HG03039 (cell line): ENCODE data around the gene NUDC.
A peak's percentile ranks its signal among the peaks of the same experiment; 100 is the strongest.
"Not testable (repeated sequence)": the region's sequence is repeated elsewhere in the genome, so short reads cannot be mapped to it uniquely, and the experiment has no call there.

ENCODE experiments used
- ATAC-seq: cut with Tn5 transposase; IDR thresholded peaks from one replicate; pipeline ENCODE4 v1.9.1; 2021; ENCODE audit warnings: mild to moderate bottlenecking, moderate library complexity; ENCODE audit not compliant: unreplicated experiment

The NUDC gene

GRCh38 chr1:26981146-26981846 lies 59.8 kb downstream of the NUDC start:
- ATAC-seq: no peak

DNA sequence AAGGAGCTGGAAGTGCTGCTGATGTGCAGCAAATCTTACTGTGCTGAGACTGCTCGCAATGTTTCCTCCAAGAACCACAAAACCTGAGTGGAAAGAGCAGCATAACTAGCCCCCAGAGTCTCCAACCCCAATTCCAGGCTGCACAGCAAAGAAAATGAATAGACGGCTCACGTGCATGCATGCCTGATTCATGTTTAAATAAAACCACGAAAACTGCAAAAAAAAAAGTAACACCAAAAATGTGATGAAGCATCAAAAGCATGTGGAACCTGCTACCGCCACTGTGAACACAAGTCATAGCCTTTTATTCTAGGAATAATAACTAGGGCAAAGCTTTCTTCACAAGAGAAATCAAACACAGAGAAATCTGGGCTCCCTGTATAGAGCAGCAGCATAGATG lies 62.3 kb downstream of the NUDC start:
- ATAC-seq: no peak

DNA sequence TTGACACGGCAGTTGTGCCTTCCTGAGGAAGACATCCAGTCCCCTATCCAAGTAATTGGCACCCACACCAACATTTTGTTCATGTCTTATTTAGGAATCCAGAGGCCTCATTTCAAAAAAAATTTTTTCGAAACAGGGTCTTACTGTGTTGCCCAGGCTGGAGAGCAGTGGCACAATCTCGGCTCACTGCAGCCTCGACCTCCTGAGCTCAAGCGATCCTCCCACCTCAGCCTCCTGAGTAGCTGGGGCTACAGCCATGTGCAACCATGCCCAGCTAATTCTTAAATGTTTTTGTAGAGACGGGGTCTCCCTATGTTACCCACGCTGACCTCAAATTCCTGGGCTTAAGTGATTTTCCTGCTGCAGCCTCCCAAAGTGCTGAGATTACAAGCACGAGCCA lies 62.7 kb downstream of the NUDC start:
- ATAC-seq: no peak

DNA sequence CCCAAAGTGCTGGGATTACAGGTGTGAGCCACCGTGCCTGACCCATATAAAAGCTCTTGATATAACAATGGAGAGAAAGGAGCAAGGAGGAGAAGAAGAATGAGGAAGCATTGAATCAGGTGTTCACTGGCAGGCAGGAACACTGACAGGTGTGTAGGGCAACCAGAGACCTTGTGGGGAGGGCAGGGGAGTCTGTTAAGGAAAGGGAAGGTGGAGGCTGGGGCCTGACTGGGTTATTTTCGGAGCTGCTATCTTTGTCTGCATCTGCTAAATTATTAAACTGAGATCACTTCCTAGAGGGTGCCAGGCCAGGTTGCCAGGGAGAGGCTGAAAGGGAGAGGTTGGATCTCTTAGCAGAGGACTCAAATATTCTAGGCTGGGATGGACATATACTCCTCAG lies 65.1 kb downstream of the NUDC start:
- ATAC-seq: no peak

- not testable (repeated sequence) for ATAC-seq
Observed at GRCh38 chr1:26989403-26990109, 68.0 kb downstream of the NUDC start.

DNA sequence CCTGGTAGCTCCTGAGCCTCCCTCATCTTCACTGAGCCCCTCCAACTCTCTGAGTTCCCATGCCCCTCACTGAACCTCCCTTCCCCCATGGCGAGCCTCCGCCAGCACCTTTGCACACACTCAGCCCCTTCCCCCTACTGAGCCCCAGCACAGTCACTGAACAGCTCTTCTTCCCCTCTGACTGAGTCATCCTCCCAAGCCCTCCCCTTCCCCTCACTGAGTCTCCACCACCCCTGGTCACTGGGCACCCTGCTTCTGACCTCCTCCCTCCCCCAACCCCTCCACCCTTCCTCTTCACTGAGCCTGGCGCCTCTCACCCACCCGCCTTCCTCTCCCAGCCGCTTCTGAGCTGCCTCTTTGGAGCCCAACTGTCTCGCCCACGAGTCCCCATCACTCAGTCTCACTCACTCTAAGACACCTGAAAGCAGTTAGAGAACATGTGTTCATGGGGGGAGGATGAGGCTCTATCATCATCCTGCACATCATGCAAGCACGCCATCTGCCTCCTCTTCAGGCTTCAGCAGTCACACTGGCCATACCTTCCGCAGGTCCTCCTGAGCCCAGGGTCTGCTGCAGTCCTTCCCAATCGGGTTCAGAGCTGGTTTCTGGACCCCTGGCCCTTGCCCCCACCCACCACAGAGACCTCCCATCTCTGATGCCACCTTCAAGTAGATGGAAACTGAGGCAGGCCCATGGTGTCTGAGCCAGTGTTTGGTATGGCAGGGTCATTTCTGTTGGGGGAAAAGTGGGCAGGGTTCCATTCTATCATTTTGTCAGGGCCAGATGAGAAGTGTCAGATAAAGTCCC lies 70.0 kb downstream of the NUDC start:
- ATAC-seq: no peak

DNA sequence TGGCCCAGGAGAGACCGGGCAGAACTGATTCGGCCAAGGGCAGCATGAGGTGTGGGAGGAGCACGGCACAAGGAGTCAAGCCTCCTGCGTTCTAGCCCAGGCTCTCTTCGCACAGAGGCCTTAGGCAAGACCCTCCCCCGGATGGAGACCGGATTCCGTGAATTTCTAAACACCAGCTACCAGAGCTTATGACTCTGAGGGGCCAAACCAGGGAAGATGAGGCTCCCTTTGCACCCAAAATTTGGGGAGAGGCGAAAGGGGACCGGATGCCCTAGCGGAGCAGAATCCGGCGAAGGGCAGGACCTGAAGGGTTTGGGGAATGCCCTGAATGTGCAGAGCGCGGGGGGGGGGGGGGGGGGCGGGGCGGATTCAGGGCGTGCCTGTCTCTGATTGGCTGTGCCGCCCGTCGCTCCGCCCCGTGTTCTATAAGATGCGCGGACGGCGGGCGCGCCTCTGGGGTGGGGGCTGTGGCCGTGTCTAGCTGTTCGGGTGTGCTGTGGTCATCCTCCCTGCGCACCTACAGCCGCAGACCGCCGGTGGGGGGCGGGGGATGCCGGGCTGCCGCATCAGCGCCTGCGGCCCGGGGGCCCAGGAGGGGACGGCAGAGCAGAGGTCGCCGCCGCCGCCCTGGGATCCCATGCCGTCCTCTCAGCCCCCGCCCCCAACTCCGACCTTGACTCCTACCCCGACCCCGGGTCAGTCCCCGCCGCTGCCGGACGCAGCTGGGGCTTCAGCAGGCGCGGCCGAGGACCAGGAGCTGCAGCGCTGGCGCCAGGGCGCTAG lies 71.9 kb downstream of the NUDC start, which contains the start of gene TRNP1:
TRNP1 (plus strand) TSS at position 456 of the 783 bp plus-strand sequence; CDS start at position 551, 95 bp downstream.
- ATAC-seq: peak; percentile 46

DNA sequence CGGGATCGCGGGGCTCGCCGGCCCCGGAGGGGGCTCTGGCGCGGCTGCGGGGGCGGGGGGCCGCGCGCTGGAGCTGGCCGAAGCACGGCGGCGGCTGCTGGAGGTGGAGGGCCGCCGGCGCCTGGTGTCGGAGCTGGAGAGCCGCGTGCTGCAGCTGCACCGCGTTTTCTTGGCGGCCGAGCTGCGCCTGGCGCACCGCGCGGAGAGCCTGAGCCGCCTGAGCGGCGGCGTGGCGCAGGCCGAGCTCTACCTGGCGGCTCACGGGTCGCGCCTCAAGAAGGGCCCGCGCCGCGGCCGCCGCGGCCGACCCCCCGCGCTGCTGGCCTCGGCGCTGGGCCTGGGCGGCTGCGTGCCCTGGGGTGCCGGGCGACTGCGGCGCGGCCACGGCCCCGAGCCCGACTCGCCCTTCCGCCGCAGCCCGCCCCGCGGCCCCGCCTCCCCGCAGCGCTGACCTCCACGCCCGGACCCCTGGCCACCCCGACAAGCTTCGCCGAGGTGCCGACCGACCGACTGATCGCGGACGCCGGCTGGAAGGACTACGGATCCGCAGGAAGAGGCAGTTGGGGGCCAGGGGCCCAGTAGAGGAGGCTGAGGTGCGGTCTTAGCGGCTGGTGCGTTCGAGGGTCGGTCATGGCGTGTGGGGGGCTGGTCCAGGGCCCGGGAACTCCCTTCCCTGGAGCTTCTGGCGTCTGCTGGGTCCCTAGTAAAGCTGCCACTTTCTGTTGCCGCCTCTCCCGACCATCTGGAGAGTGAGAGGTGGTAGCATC lies 72.7 kb downstream of the NUDC start:
- peak; percentile 10 for ATAC-seq

DNA sequence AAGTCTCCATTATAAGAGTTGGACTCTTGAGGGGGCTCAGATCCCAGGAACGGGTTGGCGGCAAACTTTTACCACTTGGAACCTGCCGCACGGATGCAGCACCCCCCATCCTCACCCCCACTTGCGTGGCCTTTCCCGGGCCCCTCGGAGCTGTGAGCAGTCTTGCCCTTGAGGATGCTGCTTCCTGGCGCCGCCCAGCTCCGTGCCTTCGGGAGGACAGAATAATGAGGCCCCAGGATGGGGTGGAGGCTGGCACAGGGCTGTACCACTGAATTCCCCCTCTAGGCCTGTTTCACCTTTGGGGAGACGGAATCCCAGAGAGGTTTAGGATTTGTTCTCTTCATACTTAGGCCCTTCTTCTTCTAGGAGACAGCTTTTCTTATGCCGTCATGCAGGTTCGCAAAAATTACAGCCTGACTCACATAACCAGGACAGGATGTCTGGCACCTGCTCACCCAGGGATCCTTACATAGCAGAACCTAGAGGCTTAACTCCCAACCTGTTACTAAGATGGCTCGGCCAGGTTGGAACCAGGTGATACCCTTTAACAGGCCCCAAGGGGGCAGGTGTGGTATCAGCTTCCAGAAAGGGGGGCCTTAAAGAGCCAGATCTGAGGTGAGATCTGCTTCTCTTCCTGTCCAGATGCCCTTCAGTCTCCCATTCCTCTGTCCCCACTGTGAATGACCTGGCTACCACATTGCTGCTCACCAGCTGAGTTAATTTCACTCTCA lies 73.4 kb downstream of the NUDC start:
- no peak for ATAC-seq

DNA sequence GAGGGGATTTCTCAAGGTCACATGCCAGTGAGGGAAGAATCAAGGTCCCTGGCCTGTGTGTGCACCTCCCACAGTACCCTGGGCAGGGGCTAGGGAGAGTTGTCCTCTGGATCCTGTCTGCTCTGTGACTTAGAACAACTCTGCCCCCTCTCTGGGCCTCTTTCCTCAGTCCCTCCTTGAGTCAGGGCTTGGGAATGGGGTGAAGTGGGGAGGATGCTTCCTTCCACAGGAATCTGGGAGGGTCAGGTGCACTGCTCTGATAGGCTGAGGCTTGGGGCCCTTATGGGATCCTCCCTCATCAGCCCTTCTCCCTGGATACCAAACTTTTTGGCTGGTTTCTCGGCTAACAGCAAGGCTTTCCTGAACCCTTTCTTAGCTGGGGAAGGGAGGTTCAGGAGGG lies 74.5 kb downstream of the NUDC start:
- ATAC-seq: no peak
